Calu3 (cell line): Measurements from ENCODE around the gene SPATA6L. TPM values are rescaled to one million over a fixed set of nuclear protein-coding genes. Genes with fewer than 3 reads are reported as not detected.

Source experiments
- BruUV-seq: library from RNA; stranded (reverse); fragments of 400-500 nt; replicated peaks from 2 replicates; lab custom pipeline; 2021; lab: Mats Ljungman, UMichigan
- CTCF ChIA-PET: fragments of 300-600 bp; sonication (Branson Sonifier 250); formaldehyde crosslinking; loops from one replicate; lab custom pipeline; 2022; ENCODE audit warnings: antibody characterized with exemption; lab: Charles Lee
- DNase-seq: peaks from one replicate; pipeline ENCODE4 v3.0.0; 2022
- H3K27ac Mint-ChIP-seq: one replicate; pipeline ENCODE4 v1.8.0; 2022; ENCODE audit warnings: mixed read lengths; ENCODE audit not compliant: unreplicated experiment
- H3K27me3 Mint-ChIP-seq: one replicate; pipeline ENCODE4 v1.8.0; 2022; ENCODE audit warnings: mixed read lengths; ENCODE audit not compliant: unreplicated experiment
- H3K36me3 Mint-ChIP-seq: one replicate; pipeline ENCODE4 v1.8.0; 2022; ENCODE audit warnings: mild to moderate bottlenecking, moderate library complexity, mixed read lengths; ENCODE audit not compliant: insufficient read depth, unreplicated experiment
- H3K4me1 Mint-ChIP-seq: one replicate; pipeline ENCODE4 v1.8.0; 2022; ENCODE audit warnings: mild to moderate bottlenecking, low read depth, mixed read lengths; ENCODE audit not compliant: unreplicated experiment
- H3K4me3 Mint-ChIP-seq: one replicate; pipeline ENCODE4 v1.8.0; 2022; ENCODE audit warnings: mild to moderate bottlenecking, low read depth, moderate library complexity, mixed read lengths; ENCODE audit not compliant: unreplicated experiment
- H3K9me3 Mint-ChIP-seq: one replicate; pipeline ENCODE4 v1.8.0; 2022; ENCODE audit warnings: low read depth, mixed read lengths; ENCODE audit not compliant: unreplicated experiment
- CTCF ChIP-seq: fragments of 200-600 bp; IDR thresholded peaks from one replicate; pipeline ENCODE4 v1.8.0; 2022; ENCODE audit warnings: antibody characterized with exemption; ENCODE audit not compliant: unreplicated experiment
- intact Hi-C: fragments of 100-400 bp; cut with micrococcal nuclease; formaldehyde crosslinking; loops from one replicate; pipeline ENCODE4 v1.10.0; 2022; ENCODE audit not compliant: unreplicated experiment
- total RNA-seq: library from RNA; stranded (reverse); gene quantifications from 2 replicates; pipeline ENCODE4 v1.2.3, GENCODE V29; 2022

Gene SPATA6L
- total RNA-seq, 1 experiment from 2014 or later = 5.7 TPM

- DNase-seq = peak; percentile 21
- CTCF ChIA-PET = no interaction called here
- no peaks in the 10 kb centered on the region for H3K9me3 Mint-ChIP-seq
- H3K4me1 Mint-ChIP-seq = peaks cover 10% of the 10 kb centered on the region
- H3K27ac Mint-ChIP-seq = no peak overlapping the region
- H3K27me3 Mint-ChIP-seq = no peaks in the 10 kb centered on the region
- H3K36me3 Mint-ChIP-seq = peaks cover 30% of the 10 kb centered on the region
- H3K4me3 Mint-ChIP-seq = no peak overlapping the region
- no TSS peak for BruUV-seq
- no peak for TF ChIP-seq CTCF
- intact Hi-C loops = loop anchor here (10.0 kb wide), 2 partner anchors 54 to 164 kb away; partner anchors contain the start of gene SLC1A1
Observed at GRCh38 chr9:4548811-4549725, 117.2 kb downstream of the SPATA6L start.

Other genes starting within 250 kb of the SPATA6L start
- 71.6 and 81.4 TPM in 2 replicates for gene SLC1A1, start 176.0 kb downstream of the SPATA6L start, total RNA-seq
- 10.3 and 11.1 TPM in 2 replicates for gene PLPP6, start 4.2 kb downstream of the SPATA6L start, total RNA-seq
- 12.1 TPM in 2 replicates for gene CDC37L1, start 13.1 kb upstream of the SPATA6L start, total RNA-seq
- 21.5 and 24.0 TPM in 2 replicates for gene AK3, start 74.7 kb upstream of the SPATA6L start, total RNA-seq
- gene RCL1, start 126.5 kb upstream of the SPATA6L start, total RNA-seq = 20.7 and 21.3 TPM in 2 replicates